ENCODE data around the gene FAM222A.

FAM222A gene

DNA sequence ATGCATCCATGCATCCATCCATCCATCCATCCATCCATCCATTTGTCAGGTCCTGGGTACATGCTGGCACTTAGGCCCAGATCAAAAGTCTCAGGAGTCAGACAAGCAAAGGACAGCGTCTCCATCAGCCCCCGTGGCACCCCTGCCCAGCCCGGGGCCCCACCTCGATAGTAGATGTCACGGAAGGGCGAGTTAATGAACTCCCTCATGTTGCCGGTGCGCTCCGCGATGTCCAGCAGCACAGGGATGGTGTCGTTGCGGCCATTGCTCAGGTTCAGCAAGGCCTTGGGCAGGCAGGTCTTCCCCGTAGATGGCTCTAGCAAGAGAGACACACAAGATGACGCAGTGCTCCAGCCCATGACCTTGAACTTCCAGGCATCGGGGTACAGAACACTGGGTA, 89.2 kb downstream of the FAM222A start:
- TF ChIP-seq, protein P1, sequence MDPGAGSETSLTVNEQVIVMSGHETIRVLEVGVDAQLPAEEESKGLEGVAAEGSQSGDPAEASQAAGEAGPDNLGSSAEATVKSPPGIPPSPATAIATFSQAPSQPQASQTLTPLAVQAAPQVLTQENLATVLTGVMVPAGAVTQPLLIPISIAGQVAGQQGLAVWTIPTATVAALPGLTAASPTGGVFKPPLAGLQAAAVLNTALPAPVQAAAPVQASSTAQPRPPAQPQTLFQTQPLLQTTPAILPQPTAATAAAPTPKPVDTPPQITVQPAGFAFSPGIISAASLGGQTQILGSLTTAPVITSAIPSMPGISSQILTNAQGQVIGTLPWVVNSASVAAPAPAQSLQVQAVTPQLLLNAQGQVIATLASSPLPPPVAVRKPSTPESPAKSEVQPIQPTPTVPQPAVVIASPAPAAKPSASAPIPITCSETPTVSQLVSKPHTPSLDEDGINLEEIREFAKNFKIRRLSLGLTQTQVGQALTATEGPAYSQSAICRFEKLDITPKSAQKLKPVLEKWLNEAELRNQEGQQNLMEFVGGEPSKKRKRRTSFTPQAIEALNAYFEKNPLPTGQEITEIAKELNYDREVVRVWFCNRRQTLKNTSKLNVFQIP (CRISPR knock-in tag; IDR thresholded peaks at IDR 0.05; ENCODE audit: borderline replicate concordance, low read depth) = no peak
- TF ChIP-seq ZNF565 (CRISPR knock-in tag; conservative IDR thresholded peaks at IDR 0.05; ENCODE audit: low read depth) = no peak
- no peak for TF ChIP-seq ARNTL (CRISPR knock-in tag; IDR thresholded peaks at IDR 0.05; ENCODE audit: borderline replicate concordance, low read depth)
- TF ChIP-seq RARB (CRISPR knock-in tag; IDR thresholded peaks at IDR 0.05) = no peak
- ATAC-seq = no peak

DNA sequence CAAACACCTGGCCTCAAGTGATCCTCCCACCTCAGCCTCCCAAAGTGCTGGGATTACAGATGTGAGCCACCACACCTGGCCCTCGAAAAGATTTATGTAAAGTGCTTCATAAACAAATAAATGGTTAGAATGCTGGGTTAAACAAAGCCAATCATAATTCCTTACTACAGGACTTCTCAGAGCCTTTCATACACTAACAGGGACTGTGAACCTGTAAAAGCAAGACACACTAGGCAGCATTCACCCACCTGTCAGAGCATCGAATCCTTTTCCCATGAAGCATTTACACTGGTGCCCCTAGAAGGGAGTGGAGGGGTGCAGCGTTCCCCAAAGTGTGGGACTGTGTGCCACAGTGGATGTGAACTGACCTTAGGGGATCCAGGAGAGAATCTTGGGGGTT, 90.1 kb downstream of the FAM222A start:
- no peak for ATAC-seq
- TF ChIP-seq PPARA (CRISPR knock-in tag; IDR thresholded peaks at IDR 0.05; ENCODE audit: borderline replicate concordance) (no peak), ZFP3 (CRISPR knock-in tag; IDR thresholded peaks at IDR 0.05) (no peak), ISL1 (CRISPR knock-in tag; IDR thresholded peaks at IDR 0.05) (no peak), ZNF8 (CRISPR knock-in tag; IDR thresholded peaks at IDR 0.05) (no peak), BACH2 (CRISPR knock-in tag; IDR thresholded peaks at IDR 0.05; ENCODE audit: borderline replicate concordance) (no peak)
- TF ChIP-seq, protein P2, sequence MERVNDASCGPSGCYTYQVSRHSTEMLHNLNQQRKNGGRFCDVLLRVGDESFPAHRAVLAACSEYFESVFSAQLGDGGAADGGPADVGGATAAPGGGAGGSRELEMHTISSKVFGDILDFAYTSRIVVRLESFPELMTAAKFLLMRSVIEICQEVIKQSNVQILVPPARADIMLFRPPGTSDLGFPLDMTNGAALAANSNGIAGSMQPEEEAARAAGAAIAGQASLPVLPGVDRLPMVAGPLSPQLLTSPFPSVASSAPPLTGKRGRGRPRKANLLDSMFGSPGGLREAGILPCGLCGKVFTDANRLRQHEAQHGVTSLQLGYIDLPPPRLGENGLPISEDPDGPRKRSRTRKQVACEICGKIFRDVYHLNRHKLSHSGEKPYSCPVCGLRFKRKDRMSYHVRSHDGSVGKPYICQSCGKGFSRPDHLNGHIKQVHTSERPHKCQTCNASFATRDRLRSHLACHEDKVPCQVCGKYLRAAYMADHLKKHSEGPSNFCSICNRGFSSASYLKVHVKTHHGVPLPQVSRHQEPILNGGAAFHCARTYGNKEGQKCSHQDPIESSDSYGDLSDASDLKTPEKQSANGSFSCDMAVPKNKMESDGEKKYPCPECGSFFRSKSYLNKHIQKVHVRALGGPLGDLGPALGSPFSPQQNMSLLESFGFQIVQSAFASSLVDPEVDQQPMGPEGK (CRISPR knock-in tag; IDR thresholded peaks at IDR 0.05; ENCODE audit: borderline replicate concordance) = no peak
- TF ChIP-seq, protein P1 (CRISPR knock-in tag; IDR thresholded peaks at IDR 0.05; ENCODE audit: borderline replicate concordance, low read depth) = no peak

DNA sequence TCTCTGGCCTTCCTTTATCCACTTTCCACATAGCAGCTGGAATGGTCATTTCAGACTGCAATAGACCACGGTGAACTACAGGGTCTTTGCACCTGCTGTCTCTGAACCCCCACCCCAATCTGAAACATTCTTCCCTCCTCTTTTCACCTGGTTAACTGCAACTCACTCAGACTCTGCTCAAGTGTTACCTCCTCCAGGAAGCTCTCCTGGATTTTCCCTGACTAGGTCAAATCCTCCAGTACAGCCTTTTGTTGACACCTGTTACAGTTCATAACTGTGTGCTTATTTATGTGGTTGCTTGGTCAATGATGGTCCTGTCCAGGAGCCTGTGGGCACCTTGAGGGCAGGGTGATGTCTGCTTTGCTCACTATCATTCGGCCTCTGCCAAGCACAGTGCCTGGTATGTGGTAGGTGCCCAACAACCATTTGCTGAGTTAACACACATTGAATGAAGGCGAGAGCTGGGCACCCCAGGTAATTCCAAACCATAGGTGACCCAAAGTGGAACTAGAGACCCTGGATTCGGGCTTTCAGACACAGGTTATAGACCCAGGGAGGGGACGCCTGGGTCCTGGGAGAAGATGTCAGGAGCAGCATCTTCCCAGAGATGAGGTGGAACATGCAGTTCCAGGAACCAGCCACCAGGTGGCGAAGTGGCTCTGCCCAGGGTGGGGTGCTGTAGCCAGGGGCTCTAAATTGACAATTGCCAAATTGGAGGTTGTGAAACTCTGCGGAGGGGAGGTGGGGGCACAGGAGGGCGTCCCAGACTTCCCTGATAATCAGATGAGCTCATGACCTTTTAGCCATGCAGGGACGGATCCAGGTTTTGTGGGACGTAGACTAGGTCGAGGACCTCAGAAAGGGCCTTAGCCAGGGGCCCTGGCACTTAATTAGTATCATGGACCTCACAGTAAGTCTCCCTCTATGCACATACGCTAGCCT, 91.5 kb downstream of the FAM222A start:
- peak; percentile 93 for ATAC-seq
- no peak for TF ChIP-seq OSR1 (CRISPR knock-in tag; IDR thresholded peaks at IDR 0.05)
- no peak for TF ChIP-seq ARNTL (CRISPR knock-in tag; IDR thresholded peaks at IDR 0.05; ENCODE audit: borderline replicate concordance, low read depth)
- no peak for TF ChIP-seq GLIS3 (CRISPR knock-in tag; IDR thresholded peaks at IDR 0.05)
- TF ChIP-seq ZNF565 (CRISPR knock-in tag; conservative IDR thresholded peaks at IDR 0.05; ENCODE audit: low read depth) = no peak
- TF ChIP-seq ZFP3 (CRISPR knock-in tag; IDR thresholded peaks at IDR 0.05) = no peak
- TF ChIP-seq, protein P3, sequence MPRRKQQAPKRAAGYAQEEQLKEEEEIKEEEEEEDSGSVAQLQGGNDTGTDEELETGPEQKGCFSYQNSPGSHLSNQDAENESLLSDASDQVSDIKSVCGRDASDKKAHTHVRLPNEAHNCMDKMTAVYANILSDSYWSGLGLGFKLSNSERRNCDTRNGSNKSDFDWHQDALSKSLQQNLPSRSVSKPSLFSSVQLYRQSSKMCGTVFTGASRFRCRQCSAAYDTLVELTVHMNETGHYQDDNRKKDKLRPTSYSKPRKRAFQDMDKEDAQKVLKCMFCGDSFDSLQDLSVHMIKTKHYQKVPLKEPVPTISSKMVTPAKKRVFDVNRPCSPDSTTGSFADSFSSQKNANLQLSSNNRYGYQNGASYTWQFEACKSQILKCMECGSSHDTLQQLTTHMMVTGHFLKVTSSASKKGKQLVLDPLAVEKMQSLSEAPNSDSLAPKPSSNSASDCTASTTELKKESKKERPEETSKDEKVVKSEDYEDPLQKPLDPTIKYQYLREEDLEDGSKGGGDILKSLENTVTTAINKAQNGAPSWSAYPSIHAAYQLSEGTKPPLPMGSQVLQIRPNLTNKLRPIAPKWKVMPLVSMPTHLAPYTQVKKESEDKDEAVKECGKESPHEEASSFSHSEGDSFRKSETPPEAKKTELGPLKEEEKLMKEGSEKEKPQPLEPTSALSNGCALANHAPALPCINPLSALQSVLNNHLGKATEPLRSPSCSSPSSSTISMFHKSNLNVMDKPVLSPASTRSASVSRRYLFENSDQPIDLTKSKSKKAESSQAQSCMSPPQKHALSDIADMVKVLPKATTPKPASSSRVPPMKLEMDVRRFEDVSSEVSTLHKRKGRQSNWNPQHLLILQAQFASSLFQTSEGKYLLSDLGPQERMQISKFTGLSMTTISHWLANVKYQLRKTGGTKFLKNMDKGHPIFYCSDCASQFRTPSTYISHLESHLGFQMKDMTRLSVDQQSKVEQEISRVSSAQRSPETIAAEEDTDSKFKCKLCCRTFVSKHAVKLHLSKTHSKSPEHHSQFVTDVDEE (CRISPR knock-in tag; IDR thresholded peaks at IDR 0.05) = no peak
- TF ChIP-seq ZC3H10 (CRISPR knock-in tag; IDR thresholded peaks at IDR 0.05) = no peak
- TF ChIP-seq SNAI2 (CRISPR knock-in tag; IDR thresholded peaks at IDR 0.05) = no peak
- TF ChIP-seq TOX (CRISPR knock-in tag; IDR thresholded peaks at IDR 0.05; ENCODE audit: borderline replicate concordance) = no peak
- no peak for TF ChIP-seq BACH2 (CRISPR knock-in tag; IDR thresholded peaks at IDR 0.05; ENCODE audit: borderline replicate concordance)

DNA sequence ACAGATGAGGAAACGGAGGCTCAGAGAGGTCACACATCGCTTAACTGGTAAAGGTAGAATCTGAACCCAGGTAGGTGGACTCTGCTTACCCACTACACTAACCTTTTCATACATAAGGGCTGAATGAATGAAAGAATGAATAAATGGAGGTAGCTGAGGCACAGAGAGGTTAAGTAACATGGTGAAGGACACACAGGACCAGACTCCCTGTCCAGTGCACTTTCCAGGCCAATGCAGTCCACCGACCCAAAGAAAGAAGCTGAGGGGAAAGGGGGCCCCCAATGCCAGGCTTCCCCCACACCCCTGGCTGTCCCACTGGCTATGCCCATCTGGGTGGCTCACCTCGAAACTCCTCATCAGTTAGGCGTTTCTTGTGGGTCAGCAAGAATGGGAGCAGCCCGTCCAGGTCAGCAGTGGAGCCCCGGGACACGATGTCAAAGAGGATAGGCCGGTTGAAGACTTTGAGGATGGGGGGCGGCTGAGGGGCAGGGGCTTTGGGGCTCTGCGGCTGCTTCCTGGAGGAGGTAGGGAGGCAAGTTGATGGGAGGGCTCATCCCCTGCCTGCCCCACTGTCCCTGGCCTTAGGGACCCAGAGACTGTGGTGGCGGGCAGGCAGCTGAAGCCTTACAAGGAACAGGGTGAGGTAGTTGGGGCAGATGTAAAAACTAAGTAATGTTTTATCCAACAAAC, 94.5 kb downstream of the FAM222A start:
- no peak for TF ChIP-seq SNAI2 (CRISPR knock-in tag; IDR thresholded peaks at IDR 0.05)
- no peak for TF ChIP-seq ZFP30 (CRISPR knock-in tag; IDR thresholded peaks at IDR 0.05)
- TF ChIP-seq, protein P4, sequence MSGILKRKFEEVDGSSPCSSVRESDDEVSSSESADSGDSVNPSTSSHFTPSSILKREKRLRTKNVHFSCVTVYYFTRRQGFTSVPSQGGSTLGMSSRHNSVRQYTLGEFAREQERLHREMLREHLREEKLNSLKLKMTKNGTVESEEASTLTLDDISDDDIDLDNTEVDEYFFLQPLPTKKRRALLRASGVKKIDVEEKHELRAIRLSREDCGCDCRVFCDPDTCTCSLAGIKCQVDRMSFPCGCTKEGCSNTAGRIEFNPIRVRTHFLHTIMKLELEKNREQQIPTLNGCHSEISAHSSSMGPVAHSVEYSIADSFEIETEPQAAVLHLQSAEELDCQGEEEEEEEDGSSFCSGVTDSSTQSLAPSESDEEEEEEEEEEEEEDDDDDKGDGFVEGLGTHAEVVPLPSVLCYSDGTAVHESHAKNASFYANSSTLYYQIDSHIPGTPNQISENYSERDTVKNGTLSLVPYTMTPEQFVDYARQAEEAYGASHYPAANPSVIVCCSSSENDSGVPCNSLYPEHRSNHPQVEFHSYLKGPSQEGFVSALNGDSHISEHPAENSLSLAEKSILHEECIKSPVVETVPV (CRISPR knock-in tag; IDR thresholded peaks at IDR 0.05) = no peak
- no peak for TF ChIP-seq ZC3H10 (CRISPR knock-in tag; IDR thresholded peaks at IDR 0.05)
- no peak for TF ChIP-seq OSR1 (CRISPR knock-in tag; IDR thresholded peaks at IDR 0.05)
- ATAC-seq = no peak

Data from SK-N-SH treated with all-trans-retinoic acid at 6 μM for 48 hours (cell line).